ENCODE measurements around the gene CDKN2AIPNL. TPM values are rescaled to one million over a fixed set of nuclear protein-coding genes. Genes with fewer than 3 reads are reported as not detected.

The CDKN2AIPNL gene
- total RNA-seq, 1 donor from 2014 or later: 14.5 TPM

- DNase-seq: no peak
These were observed 26.3 kb upstream of the CDKN2AIPNL start for GRCh38 chr5:134437847-134438581.

GRCh38 chr5:134437340-134437846, 25.7 kb upstream of the CDKN2AIPNL start:
- Histone ChIP-seq H3K9me3 (no peaks in the 10 kb centered on the region), H3K36me3 (no peaks in the 10 kb centered on the region), H3K27me3 (ENCODE audit: low read depth) (no peaks in the 10 kb centered on the region), H3K4me1 (peaks cover 38% of the 10 kb centered on the region), H3K4me3 (no peak overlapping the region), H3K27ac (peak overlapping the region; percentile 84)
- intact Hi-C loops (cut with DNase I): no loop called here
- DNase-seq: no peak
- ATAC-seq: no peak
- TF ChIP-seq CTCF (IDR thresholded peaks at IDR 0.05): no peak

More at GRCh38 chr5:134437847-134438581, 26.3 kb upstream of the CDKN2AIPNL start:
- intact Hi-C loops (cut with DNase I): no loop called here
- Histone ChIP-seq H3K27me3 (ENCODE audit: low read depth) (no peaks in the 10 kb centered on the region), H3K4me3 (no peak overlapping the region), H3K36me3 (no peaks in the 10 kb centered on the region), H3K27ac (peak overlapping the region; percentile 84), H3K4me1 (peaks cover 38% of the 10 kb centered on the region), H3K9me3 (no peaks in the 10 kb centered on the region)
- TF ChIP-seq CTCF (IDR thresholded peaks at IDR 0.05): no peak
- ATAC-seq: no peak

- no peak for TF ChIP-seq CTCF (IDR thresholded peaks at IDR 0.05)
- DNase-seq (peak; percentile 93), ATAC-seq (peak; percentile 91 to 94)
- Histone ChIP-seq H3K4me1 (peaks cover 38% of the 10 kb centered on the region), H3K27me3 (ENCODE audit: low read depth) (no peaks in the 10 kb centered on the region), H3K27ac (peak overlapping the region; percentile 84), H3K36me3 (no peaks in the 10 kb centered on the region), H3K4me3 (no peak overlapping the region), H3K9me3 (no peaks in the 10 kb centered on the region)
- intact Hi-C loops (cut with DNase I): no loop called here
These were observed 25.1 kb upstream of the CDKN2AIPNL start for GRCh38 chr5:134436523-134437339.

- no peaks in the 10 kb centered on the region for H3K27me3 ChIP-seq (ENCODE audit: low read depth)
- no peak overlapping the region for H3K27ac ChIP-seq
- H3K4me1 ChIP-seq: peaks cover 38% of the 10 kb centered on the region
- H3K36me3 ChIP-seq: no peaks in the 10 kb centered on the region
- no peaks in the 10 kb centered on the region for H3K9me3 ChIP-seq
- no peak for ATAC-seq
- intact Hi-C loops (cut with DNase I): no loop called here
- no peak overlapping the region for H3K4me3 ChIP-seq
- DNase-seq: no peak
- TF ChIP-seq CTCF (IDR thresholded peaks at IDR 0.05): no peak
These were observed 23.9 kb upstream of the CDKN2AIPNL start for GRCh38 chr5:134435560-134435959.

- Histone ChIP-seq H3K4me1 (peaks cover 18% of the 10 kb centered on the region), H3K27me3 (ENCODE audit: low read depth) (no peaks in the 10 kb centered on the region), H3K36me3 (no peaks in the 10 kb centered on the region), H3K9me3 (no peaks in the 10 kb centered on the region), H3K27ac (no peak overlapping the region), H3K4me3 (no peak overlapping the region)
- no peak for DNase-seq
- ATAC-seq: no peak
- TF ChIP-seq CTCF (IDR thresholded peaks at IDR 0.05): no peak
- intact Hi-C loops (cut with DNase I): no loop called here
These were observed 21.1 kb upstream of the CDKN2AIPNL start for GRCh38 chr5:134432677-134433359.
